ENCODE results near the gene SEMA4G. TPM values are rescaled to one million over a fixed set of nuclear protein-coding genes. Genes with fewer than 3 reads are reported as not detected.
A peak's percentile ranks its signal among the peaks of the same experiment; 100 is the strongest.

The SEMA4G gene
- total and polyA plus RNA-seq, 2 of the 8 experiments (the other 6 are each of a cell fraction or from before 2014, with no cell fraction given) = 7.1 to 18.2 TPM

- TF ChIP-seq, protein P1, sequence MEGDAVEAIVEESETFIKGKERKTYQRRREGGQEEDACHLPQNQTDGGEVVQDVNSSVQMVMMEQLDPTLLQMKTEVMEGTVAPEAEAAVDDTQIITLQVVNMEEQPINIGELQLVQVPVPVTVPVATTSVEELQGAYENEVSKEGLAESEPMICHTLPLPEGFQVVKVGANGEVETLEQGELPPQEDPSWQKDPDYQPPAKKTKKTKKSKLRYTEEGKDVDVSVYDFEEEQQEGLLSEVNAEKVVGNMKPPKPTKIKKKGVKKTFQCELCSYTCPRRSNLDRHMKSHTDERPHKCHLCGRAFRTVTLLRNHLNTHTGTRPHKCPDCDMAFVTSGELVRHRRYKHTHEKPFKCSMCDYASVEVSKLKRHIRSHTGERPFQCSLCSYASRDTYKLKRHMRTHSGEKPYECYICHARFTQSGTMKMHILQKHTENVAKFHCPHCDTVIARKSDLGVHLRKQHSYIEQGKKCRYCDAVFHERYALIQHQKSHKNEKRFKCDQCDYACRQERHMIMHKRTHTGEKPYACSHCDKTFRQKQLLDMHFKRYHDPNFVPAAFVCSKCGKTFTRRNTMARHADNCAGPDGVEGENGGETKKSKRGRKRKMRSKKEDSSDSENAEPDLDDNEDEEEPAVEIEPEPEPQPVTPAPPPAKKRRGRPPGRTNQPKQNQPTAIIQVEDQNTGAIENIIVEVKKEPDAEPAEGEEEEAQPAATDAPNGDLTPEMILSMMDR (IDR thresholded peaks at IDR 0.05; ENCODE audit: control extremely low read depth in 1 of 3, insufficient read depth in 1 of 3, low read depth in 1 of 3, low read length in 3 of 3) = peak; percentile 94 to 96 (median 95)
Observed at GRCh38 chr10:101014230-101014884, 45.1 kb downstream of the SEMA4G start (continued).

Measured in H1 (cell line).